ENCODE data around the gene SRP54. TPM values are rescaled to one million over a fixed set of nuclear protein-coding genes. Genes with fewer than 3 reads are reported as not detected.

Gene SRP54
- total and polyA plus RNA-seq, 2 of the 13 experiments (the other 11 are each of a cell fraction or from before 2014, with no cell fraction given), result 42.2 to 207 TPM

- TF ChIP-seq IRX3 (CRISPR knock-in tag; IDR thresholded peaks at IDR 0.05; ENCODE audit: borderline replicate concordance, low read depth), result peak; percentile 98
- TF ChIP-seq RARG (CRISPR knock-in tag; IDR thresholded peaks at IDR 0.05; ENCODE audit: low read depth), result peak; percentile 98
- peak; percentile 95; the same call in 1 of the 2 replicates for TF ChIP-seq ZNF30 (CRISPR knock-in tag; IDR thresholded peaks at IDR 0.05)
- no peak for TF ChIP-seq SOX6 (IDR thresholded peaks at IDR 0.05)
- TF ChIP-seq SOX6 (CRISPR knock-in tag; IDR thresholded peaks at IDR 0.05), result peak; percentile 91
- TF ChIP-seq ZNF431 (CRISPR knock-in tag; IDR thresholded peaks at IDR 0.05; ENCODE audit: borderline replicate concordance, low read depth), result no peak
- peak; percentile 95; the same call in 1 of the 2 replicates for TF ChIP-seq ZNF329 (CRISPR knock-in tag; IDR thresholded peaks at IDR 0.05; ENCODE audit: low read depth)
- peak; percentile 99 for TF ChIP-seq KMT2A (CRISPR knock-in tag; IDR thresholded peaks at IDR 0.05)
- no peak for TF ChIP-seq ZNF597 (CRISPR knock-in tag; IDR thresholded peaks at IDR 0.05)
- peak; percentile 77; the same call in 1 of the 2 replicates for TF ChIP-seq DNMT3B (CRISPR knock-in tag; conservative IDR thresholded peaks at IDR 0.05)
- TF ChIP-seq EZH2 (conservative IDR thresholded peaks at IDR 0.05; ENCODE audit: low read depth, low read length), result no peak
- TF ChIP-seq ZNF430 (CRISPR knock-in tag; IDR thresholded peaks at IDR 0.05), result peak; percentile 99
- peak; percentile 95; the same call in 1 of the 2 replicates for TF ChIP-seq ZFP36L1 (CRISPR knock-in tag; IDR thresholded peaks at IDR 0.05)
- peak; percentile 98 for TF ChIP-seq NFKB2 (CRISPR knock-in tag; IDR thresholded peaks at IDR 0.05; ENCODE audit: borderline replicate concordance)
- TF ChIP-seq ZNF556 (CRISPR knock-in tag; IDR thresholded peaks at IDR 0.05; ENCODE audit: borderline replicate concordance), result peak; percentile 98
- TF ChIP-seq HES4 (CRISPR knock-in tag; IDR thresholded peaks at IDR 0.05; ENCODE audit: borderline replicate concordance), result peak; percentile 93
- TF ChIP-seq ZSCAN25 (CRISPR knock-in tag; IDR thresholded peaks at IDR 0.05), result peak; percentile 70; the same call in 1 of the 2 replicates
- peak in 1 of 2 experiments; percentile 100; a peak in 2 of 4 replicates for TF ChIP-seq KLF16 (CRISPR knock-in tag; IDR thresholded peaks at IDR 0.05)
- peak; percentile 84; the same call in 1 of the 2 replicates for TF ChIP-seq ZNF101 (CRISPR knock-in tag; IDR thresholded peaks at IDR 0.05; ENCODE audit: borderline replicate concordance, low read depth)
- TF ChIP-seq SMYD3 (CRISPR knock-in tag; IDR thresholded peaks at IDR 0.05), result peak; percentile 100
- TF ChIP-seq ZNF136 (CRISPR knock-in tag; IDR thresholded peaks at IDR 0.05; ENCODE audit: low read depth), result peak; percentile 95
- TF ChIP-seq STAT6 (CRISPR knock-in tag; IDR thresholded peaks at IDR 0.05; ENCODE audit: borderline replicate concordance), result peak; percentile 98
- TF ChIP-seq ZNF703 (CRISPR knock-in tag; IDR thresholded peaks at IDR 0.05; ENCODE audit: borderline replicate concordance), result peak; percentile 50
- no peak for TF ChIP-seq HOXA7 (CRISPR knock-in tag; IDR thresholded peaks at IDR 0.05)
Measured at GRCh38 chr14:34982421-34983147, at the start of gene SRP54 (continued).
